H1 (cell line): ENCODE results near the gene RASEF. TPM values are rescaled to one million over a fixed set of nuclear protein-coding genes. Genes with fewer than 3 reads are reported as not detected.

Experiments used
- HDAC2 ChIP-seq, 2 experiments: fragments of 300-600 bp in 1 of 2; sonication (generic) in 1 of 2; IDR thresholded peaks; 2 replicates each; pipeline ENCODE4 v1.6.1; 2011 to 2012; ENCODE audit warnings: low read depth in 2 of 2, low read length in 2 of 2, mild to moderate bottlenecking in 2 of 2, moderate library complexity in 2 of 2, borderline replicate concordance in 1 of 2, inconsistent platforms in 1 of 2
- polyA plus RNA-seq, 7 experiments: library from polyadenylated mRNA; depleted of rRNA in 3 of 7; stranded (reverse) in 5 of 7; unstranded in 2 of 7; fragments of >200 nt in 5 of 7; fragments of 200-250 nt in 2 of 7; gene quantifications; 1 replicate in 5 of 7; 2 replicates in 1 of 7; 4 replicates in 1 of 7; pipeline versions ENCODE4 v1.2.1 to v1.2.3, GENCODE V29; 2011 to 2013; ENCODE audit warnings: missing spikeins in 2 of 7, mixed read lengths in 2 of 7
- total RNA-seq: library from RNA; stranded (reverse); fragmentation: NEBNext Ultra II Directional; extraction: Animal tissue kit (Norgen Biotek cat#: 25700); gene quantifications from 2 replicates; pipeline ENCODE4 v1.2.1, GENCODE V29; 2021

RASEF gene
- total and polyA plus RNA-seq, 2 of the 8 experiments (the other 6 are each of a cell fraction or from before 2014, with no cell fraction given): 1.1 to 4.6 TPM

GRCh38 chr9:83081846-83082245 lies 18.9 kb upstream of the RASEF start (continued):
- no peak for TF ChIP-seq HDAC2 (IDR thresholded peaks at IDR 0.05; ENCODE audit: borderline replicate concordance in 1 of 2, low read depth in 2 of 2, low read length in 2 of 2)
